GM03348 (cell line): ENCODE results near the gene CADM2.
"Not testable (repeated sequence)": the region's sequence is repeated elsewhere in the genome, so short reads cannot be mapped to it uniquely, and the experiment has no call there.

ENCODE experiments used
- DNase-seq: peaks from one replicate; pipeline ENCODE4 v3.0.0; 2012; ENCODE audit warnings: low spot score

CADM2 gene

GRCh38 chr3:85481411-85482212, 522.8 kb downstream of the CADM2 start:
- DNase-seq: no peak

- DNase-seq: no peak
Observed at GRCh38 chr3:85482213-85482490, 523.4 kb downstream of the CADM2 start.

GRCh38 chr3:85483986-85484385, 525.2 kb downstream of the CADM2 start:
- no peak for DNase-seq

GRCh38 chr3:85487375-85487774, 528.6 kb downstream of the CADM2 start:
- DNase-seq: no peak

GRCh38 chr3:85495602-85496001, 536.8 kb downstream of the CADM2 start:
- no peak for DNase-seq

- DNase-seq: no peak
Observed at GRCh38 chr3:85498177-85498576, 539.4 kb downstream of the CADM2 start.

- DNase-seq: no peak
Observed at GRCh38 chr3:85502148-85502875, 543.5 kb downstream of the CADM2 start.

- not testable (repeated sequence) for DNase-seq
Observed at GRCh38 chr3:85504129-85504784, 545.5 kb downstream of the CADM2 start.

- not testable (repeated sequence) for DNase-seq
Observed at GRCh38 chr3:85504785-85505511, 546.2 kb downstream of the CADM2 start.

- DNase-seq: not testable (repeated sequence)
Observed at GRCh38 chr3:85507052-85507451, 548.3 kb downstream of the CADM2 start.

GRCh38 chr3:85508659-85509058, 549.9 kb downstream of the CADM2 start:
- no peak for DNase-seq

- no peak for DNase-seq
Observed at GRCh38 chr3:85516146-85516545, 557.4 kb downstream of the CADM2 start.

- no peak for DNase-seq
Observed at GRCh38 chr3:85524104-85524503, 565.3 kb downstream of the CADM2 start.

GRCh38 chr3:85525264-85525663, 566.5 kb downstream of the CADM2 start:
- no peak for DNase-seq

- no peak for DNase-seq
Observed at GRCh38 chr3:85533586-85533985, 574.8 kb downstream of the CADM2 start.

GRCh38 chr3:85535517-85535916, 576.7 kb downstream of the CADM2 start:
- no peak for DNase-seq

- DNase-seq: no peak
Observed at GRCh38 chr3:85539232-85539631, 580.4 kb downstream of the CADM2 start.

GRCh38 chr3:85554153-85554552, 595.4 kb downstream of the CADM2 start:
- no peak for DNase-seq

- DNase-seq: no peak
Observed at GRCh38 chr3:85560088-85560785, 601.4 kb downstream of the CADM2 start.

- DNase-seq: peak; percentile 17
Observed at GRCh38 chr3:85567071-85567676, 608.4 kb downstream of the CADM2 start.

- no peak for DNase-seq
Observed at GRCh38 chr3:85570819-85571218, 612.0 kb downstream of the CADM2 start.
